SJCRH30 (cell line): ENCODE data around the gene RPN2. TPM values are rescaled to one million over a fixed set of nuclear protein-coding genes. Genes with fewer than 3 reads are reported as not detected.

ENCODE experiments used
- DNase-seq, 2 experiments: peaks; one replicate each; pipeline ENCODE4 v3.0.0-alpha.2; 2015 to 2020
- H3K27ac ChIP-seq: fragments of 250-450 bp; sonication (Bioruptor Pico); 2 replicates; pipeline ENCODE4 v1.5.1; 2020; ENCODE audit warnings: mild to moderate bottlenecking, moderate library complexity
- H3K27me3 ChIP-seq: fragments of 250-450 bp; sonication (Bioruptor Pico); 2 replicates; pipeline ENCODE4 v1.5.1; 2020; ENCODE audit warnings: mild to moderate bottlenecking, moderate library complexity
- H3K36me3 ChIP-seq: fragments of 250-450 bp; sonication (Bioruptor Pico); 2 replicates; pipeline ENCODE4 v1.5.1; 2020; ENCODE audit warnings: mild to moderate bottlenecking, moderate library complexity
- H3K4me1 ChIP-seq: fragments of 250-450 bp; sonication (Bioruptor Pico); 2 replicates; pipeline ENCODE4 v1.5.1; 2020; ENCODE audit warnings: mild to moderate bottlenecking, moderate library complexity
- H3K4me3 ChIP-seq: fragments of 250-450 bp; sonication (Bioruptor Pico); 2 replicates; pipeline ENCODE4 v1.5.1; 2020; ENCODE audit warnings: mild to moderate bottlenecking, moderate library complexity
- H3K9me3 ChIP-seq: fragments of 250-450 bp; sonication (Bioruptor Pico); replicated peaks from 2 replicates; pipeline ENCODE4 v1.5.1; 2020; ENCODE audit warnings: mild to moderate bottlenecking, moderate library complexity
- total RNA-seq: library from RNA; depleted of rRNA; stranded (reverse); fragments of >200 nt; shearing (Covaris generic); gene quantifications from 2 replicates; pipeline ENCODE4 v1.2.3, GENCODE V29; 2014

RPN2 gene
- total RNA-seq, 1 experiment from 2014 or later = 369 TPM

GRCh38 chr20:37219751-37220668 lies 40.9 kb downstream of the RPN2 start:
- Histone ChIP-seq H3K4me1 (no peaks in the 10 kb centered on the region), H3K9me3 (no peaks in the 10 kb centered on the region), H3K27me3 (no peaks in the 10 kb centered on the region), H3K4me3 (no peak overlapping the region), H3K36me3 (peaks cover 73% of the 10 kb centered on the region), H3K27ac (no peak overlapping the region)
- DNase-seq = no peak

- DNase-seq = no peak
- H3K27ac ChIP-seq = no peak overlapping the region
- H3K9me3 ChIP-seq = no peaks in the 10 kb centered on the region
- peaks cover 75% of the 10 kb centered on the region for H3K36me3 ChIP-seq
- no peaks in the 10 kb centered on the region for H3K4me1 ChIP-seq
- H3K4me3 ChIP-seq = no peak overlapping the region
- no peaks in the 10 kb centered on the region for H3K27me3 ChIP-seq
Observed at GRCh38 chr20:37220731-37221130, 41.6 kb downstream of the RPN2 start.

GRCh38 chr20:37222086-37222485 lies 43.0 kb downstream of the RPN2 start:
- no peaks in the 10 kb centered on the region for H3K27me3 ChIP-seq
- no peak overlapping the region for H3K4me3 ChIP-seq
- H3K9me3 ChIP-seq = no peaks in the 10 kb centered on the region
- no peaks in the 10 kb centered on the region for H3K4me1 ChIP-seq
- H3K27ac ChIP-seq = no peak overlapping the region
- H3K36me3 ChIP-seq = peaks cover 77% of the 10 kb centered on the region
- DNase-seq = no peak

- Histone ChIP-seq H3K4me1 (no peaks in the 10 kb centered on the region), H3K27ac (no peak overlapping the region), H3K4me3 (no peak overlapping the region), H3K36me3 (peaks cover 78% of the 10 kb centered on the region), H3K9me3 (no peaks in the 10 kb centered on the region), H3K27me3 (no peaks in the 10 kb centered on the region)
- DNase-seq = no peak
Observed at GRCh38 chr20:37223053-37223452, 43.9 kb downstream of the RPN2 start.

GRCh38 chr20:37225146-37225545 lies 46.0 kb downstream of the RPN2 start:
- Histone ChIP-seq H3K4me3 (no peak overlapping the region), H3K4me1 (no peaks in the 10 kb centered on the region), H3K27me3 (no peaks in the 10 kb centered on the region), H3K9me3 (no peaks in the 10 kb centered on the region), H3K27ac (no peak overlapping the region), H3K36me3 (peaks cover 87% of the 10 kb centered on the region)
- DNase-seq = no peak

- peaks cover 92% of the 10 kb centered on the region for H3K36me3 ChIP-seq
- no peak overlapping the region for H3K4me3 ChIP-seq
- no peak for DNase-seq
- H3K4me1 ChIP-seq = peaks cover 13% of the 10 kb centered on the region
- H3K27me3 ChIP-seq = no peaks in the 10 kb centered on the region
- H3K27ac ChIP-seq = no peak overlapping the region
- H3K9me3 ChIP-seq = no peaks in the 10 kb centered on the region
Observed at GRCh38 chr20:37226889-37227288, 47.8 kb downstream of the RPN2 start.

GRCh38 chr20:37228082-37228481 lies 49.0 kb downstream of the RPN2 start:
- Histone ChIP-seq H3K36me3 (peaks cover 89% of the 10 kb centered on the region), H3K27ac (no peak overlapping the region)

GRCh38 chr20:37228656-37229055 lies 49.5 kb downstream of the RPN2 start:
- Histone ChIP-seq H3K4me3 (no peak overlapping the region), H3K27ac (no peak overlapping the region), H3K36me3 (peaks cover 89% of the 10 kb centered on the region), H3K27me3 (no peaks in the 10 kb centered on the region), H3K9me3 (no peaks in the 10 kb centered on the region), H3K4me1 (peaks cover 31% of the 10 kb centered on the region)
- DNase-seq = no peak

More at GRCh38 chr20:37228082-37228481, 49.0 kb downstream of the RPN2 start:
- H3K4me1 ChIP-seq = peaks cover 25% of the 10 kb centered on the region
- DNase-seq = no peak
- no peak overlapping the region for H3K4me3 ChIP-seq
- H3K27me3 ChIP-seq = no peaks in the 10 kb centered on the region
- H3K9me3 ChIP-seq = no peaks in the 10 kb centered on the region

- no peak overlapping the region for H3K4me3 ChIP-seq
- no peak overlapping the region for H3K27ac ChIP-seq
- H3K27me3 ChIP-seq = no peaks in the 10 kb centered on the region
- peaks cover 38% of the 10 kb centered on the region for H3K4me1 ChIP-seq
- no peak for DNase-seq
- no peaks in the 10 kb centered on the region for H3K9me3 ChIP-seq
- H3K36me3 ChIP-seq = peaks cover 89% of the 10 kb centered on the region
Observed at GRCh38 chr20:37229357-37229756, 50.2 kb downstream of the RPN2 start.

- no peak overlapping the region for H3K27ac ChIP-seq
- H3K4me3 ChIP-seq = no peak overlapping the region
- H3K4me1 ChIP-seq = peaks cover 38% of the 10 kb centered on the region
- DNase-seq = no peak
- no peaks in the 10 kb centered on the region for H3K9me3 ChIP-seq
- peaks cover 88% of the 10 kb centered on the region for H3K36me3 ChIP-seq
- no peaks in the 10 kb centered on the region for H3K27me3 ChIP-seq
Observed at GRCh38 chr20:37230200-37230599, 51.1 kb downstream of the RPN2 start.

GRCh38 chr20:37231947-37232630 lies 53.0 kb downstream of the RPN2 start:
- Histone ChIP-seq H3K27me3 (no peaks in the 10 kb centered on the region), H3K4me3 (no peak overlapping the region), H3K9me3 (no peaks in the 10 kb centered on the region), H3K4me1 (peaks cover 38% of the 10 kb centered on the region), H3K36me3 (peaks cover 86% of the 10 kb centered on the region), H3K27ac (peak overlapping the region; percentile 70)
- peak; percentile 96 to 97 for DNase-seq

- peak; percentile 54 to 80 for DNase-seq
- no peak overlapping the region for H3K4me3 ChIP-seq
- no peaks in the 10 kb centered on the region for H3K9me3 ChIP-seq
- H3K36me3 ChIP-seq = peaks cover 84% of the 10 kb centered on the region
- peaks cover 49% of the 10 kb centered on the region for H3K4me1 ChIP-seq
- H3K27ac ChIP-seq = peak overlapping the region; percentile 70
- no peaks in the 10 kb centered on the region for H3K27me3 ChIP-seq
Observed at GRCh38 chr20:37233548-37234253, 54.6 kb downstream of the RPN2 start.

GRCh38 chr20:37234254-37234581 lies 55.1 kb downstream of the RPN2 start:
- H3K27ac ChIP-seq = no peak overlapping the region; the same call in 1 of the 2 replicates
- H3K4me1 ChIP-seq = peaks cover 54% of the 10 kb centered on the region
- no peak for DNase-seq
- H3K27me3 ChIP-seq = no peaks in the 10 kb centered on the region
- peaks cover 79% of the 10 kb centered on the region for H3K36me3 ChIP-seq
- no peaks in the 10 kb centered on the region for H3K9me3 ChIP-seq
- no peak overlapping the region for H3K4me3 ChIP-seq

- no peaks in the 10 kb centered on the region for H3K9me3 ChIP-seq
- H3K4me1 ChIP-seq = peaks cover 63% of the 10 kb centered on the region
- no peak overlapping the region for H3K4me3 ChIP-seq
- no peak overlapping the region for H3K27ac ChIP-seq
- H3K36me3 ChIP-seq = peaks cover 76% of the 10 kb centered on the region
- H3K27me3 ChIP-seq = no peaks in the 10 kb centered on the region
- DNase-seq = no peak
Observed at GRCh38 chr20:37235065-37235464, 55.9 kb downstream of the RPN2 start.

GRCh38 chr20:37236462-37236861 lies 57.3 kb downstream of the RPN2 start:
- H3K9me3 ChIP-seq = no peaks in the 10 kb centered on the region
- H3K27ac ChIP-seq = no peak overlapping the region
- H3K36me3 ChIP-seq = peaks cover 79% of the 10 kb centered on the region
- H3K4me1 ChIP-seq = peaks cover 55% of the 10 kb centered on the region
- H3K4me3 ChIP-seq = no peak overlapping the region
- H3K27me3 ChIP-seq = no peaks in the 10 kb centered on the region
- DNase-seq = no peak
